Activated CD8-positive, alpha-beta T cell treated with anti-CD3 and anti-CD28 coated beads for 36 hours (primary cell): ENCODE measurements around the gene TAAR6. TPM values are rescaled to one million over a fixed set of nuclear protein-coding genes. Genes with fewer than 3 reads are reported as not detected.
A peak's percentile ranks its signal among the peaks of the same experiment; 100 is the strongest.
"Not testable (repeated sequence)": the region's sequence is repeated elsewhere in the genome, so short reads cannot be mapped to it uniquely, and the experiment has no call there.

Experiments used
- ATAC-seq: fragments of 200-7000 bp; cut with Tn5 transposase; one replicate; pipeline ENCODE4 v1.10.0; 2021; ENCODE audit warnings: mild to moderate bottlenecking, moderate library complexity
- CTCF ChIA-PET: fragments of 350-600 bp; sonication (Branson Sonifier 250); formaldehyde crosslinking; loops from one replicate; lab custom pipeline; 2021; ENCODE audit warnings: antibody characterized with exemption; lab: Charles Lee
- POLR2A ChIA-PET: fragments of 350-600 bp; sonication (Branson Sonifier 250); formaldehyde crosslinking; loops from one replicate; lab custom pipeline; 2021; ENCODE audit warnings: antibody characterized with exemption; lab: Charles Lee
- DNase-seq: peaks from one replicate; pipeline ENCODE4 v3.0.0-alpha.2; 2020
- H3K27ac Mint-ChIP-seq: one replicate; pipeline ENCODE4 v1.8.0; 2021; ENCODE audit warnings: mild to moderate bottlenecking, mixed read lengths
- H3K27me3 Mint-ChIP-seq: one replicate; pipeline ENCODE4 v1.8.0; 2021; ENCODE audit warnings: mixed read lengths
- H3K36me3 Mint-ChIP-seq: one replicate; pipeline ENCODE4 v1.8.0; 2021; ENCODE audit warnings: low read depth, mixed read lengths
- H3K4me1 Mint-ChIP-seq: one replicate; pipeline ENCODE4 v1.8.0; 2021; ENCODE audit warnings: low read depth, mixed read lengths
- H3K4me3 Mint-ChIP-seq: one replicate; pipeline ENCODE4 v1.8.0; 2021; ENCODE audit warnings: mild to moderate bottlenecking, moderate library complexity, mixed read lengths
- H3K9me3 Mint-ChIP-seq: one replicate; pipeline ENCODE4 v1.8.0; 2021; ENCODE audit warnings: mixed read lengths
- intact Hi-C: fragments of 100-400 bp; cut with micrococcal nuclease; formaldehyde crosslinking; loops from one replicate; pipeline ENCODE4 v1.10.0; 2022
- total RNA-seq, 2 experiments: library from RNA; stranded (reverse); gene quantifications; one replicate each; pipeline ENCODE4 v1.2.3, GENCODE V29; 2021
- TF ChIP-seq, protein P1 (sequence below): fragments of 200-600 bp; IDR thresholded peaks from one replicate; pipeline ENCODE4 v1.8.0; 2022; ENCODE audit warnings: antibody characterized with exemption, mild to moderate bottlenecking

Gene TAAR6
- total RNA-seq, 2 experiments from 2014 or later, result not detected

- POLR2A ChIA-PET, result no interaction called here
- Mint-ChIP-seq H3K27ac (no peak overlapping the region), H3K27me3 (peaks cover 23% of the 10 kb centered on the region), H3K4me3 (no peak overlapping the region), H3K36me3 (no peaks in the 10 kb centered on the region), H3K9me3 (no peaks in the 10 kb centered on the region), H3K4me1 (no peaks in the 10 kb centered on the region)
- ATAC-seq (no peak), DNase-seq (no peak)
- intact Hi-C loops, result no loop called here
- TF ChIP-seq, protein P1, sequence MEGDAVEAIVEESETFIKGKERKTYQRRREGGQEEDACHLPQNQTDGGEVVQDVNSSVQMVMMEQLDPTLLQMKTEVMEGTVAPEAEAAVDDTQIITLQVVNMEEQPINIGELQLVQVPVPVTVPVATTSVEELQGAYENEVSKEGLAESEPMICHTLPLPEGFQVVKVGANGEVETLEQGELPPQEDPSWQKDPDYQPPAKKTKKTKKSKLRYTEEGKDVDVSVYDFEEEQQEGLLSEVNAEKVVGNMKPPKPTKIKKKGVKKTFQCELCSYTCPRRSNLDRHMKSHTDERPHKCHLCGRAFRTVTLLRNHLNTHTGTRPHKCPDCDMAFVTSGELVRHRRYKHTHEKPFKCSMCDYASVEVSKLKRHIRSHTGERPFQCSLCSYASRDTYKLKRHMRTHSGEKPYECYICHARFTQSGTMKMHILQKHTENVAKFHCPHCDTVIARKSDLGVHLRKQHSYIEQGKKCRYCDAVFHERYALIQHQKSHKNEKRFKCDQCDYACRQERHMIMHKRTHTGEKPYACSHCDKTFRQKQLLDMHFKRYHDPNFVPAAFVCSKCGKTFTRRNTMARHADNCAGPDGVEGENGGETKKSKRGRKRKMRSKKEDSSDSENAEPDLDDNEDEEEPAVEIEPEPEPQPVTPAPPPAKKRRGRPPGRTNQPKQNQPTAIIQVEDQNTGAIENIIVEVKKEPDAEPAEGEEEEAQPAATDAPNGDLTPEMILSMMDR, result no peak
- CTCF ChIA-PET, result interaction anchor here (1.1 to 1.9 kb wide), 5 partner anchors 8 to 295 kb away, joined by 3 to 6 read pairs (median 5); partner anchors contain the start of gene STX7
These were observed 42.3 kb upstream of the TAAR6 start for GRCh38 chr6:132527791-132528190.

DNA sequence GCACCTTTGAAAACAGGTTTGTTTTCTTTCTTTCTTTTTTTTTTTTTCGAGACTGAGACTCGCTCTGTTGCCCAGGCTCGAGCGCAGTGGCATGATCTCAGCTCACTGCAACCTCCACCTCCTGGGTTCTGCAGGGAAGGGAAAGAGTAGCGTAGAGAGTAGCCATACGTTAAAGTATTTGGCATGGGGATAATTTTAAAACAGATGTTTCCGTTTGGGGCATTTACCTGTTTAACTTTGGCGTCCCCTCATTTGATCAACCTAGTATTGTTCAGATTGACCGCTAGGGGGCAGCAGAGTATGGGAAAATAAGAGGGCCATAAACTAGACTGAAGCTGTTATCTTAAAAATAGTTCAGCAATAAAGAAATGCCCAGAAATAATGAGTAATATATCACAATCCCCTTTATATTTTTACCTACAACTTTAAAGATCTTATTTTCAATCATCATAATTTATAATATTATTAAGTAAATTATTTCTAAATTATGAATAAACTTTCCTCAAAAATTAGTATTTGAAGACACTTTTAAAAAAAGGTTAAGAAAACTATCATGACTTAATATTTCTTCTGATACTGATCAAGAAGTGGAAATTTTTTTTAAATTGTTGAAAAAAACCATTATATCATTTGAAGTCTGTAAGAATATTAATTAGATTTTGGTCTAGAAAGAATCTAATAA lies 39.7 kb upstream of the TAAR6 start:
- peaks cover 10% of the 10 kb centered on the region for H3K27me3 Mint-ChIP-seq
- H3K27ac Mint-ChIP-seq, result no peak overlapping the region
- ATAC-seq (peak; percentile 75), DNase-seq (peak; percentile 72)
- H3K4me1 Mint-ChIP-seq, result no peaks in the 10 kb centered on the region
- intact Hi-C loops, result loop anchor here (5.0 to 10.0 kb wide), 2 partner anchors 134 to 232 kb away; no protein-coding TSS in a partner anchor
- ChIA-PET POLR2A (no interaction called here), CTCF (interaction anchor here (0.6 to 3.6 kb wide), 17 partner anchors 10 to 1385 kb away, joined by 3 to 27 read pairs (median 4); partner anchors contain the start of genes SLC18B1 and STX7)
- H3K4me3 Mint-ChIP-seq, result peak overlapping the region; percentile 17
- no peaks in the 10 kb centered on the region for H3K9me3 Mint-ChIP-seq
- TF ChIP-seq, protein P1, result peak; percentile 80
- H3K36me3 Mint-ChIP-seq, result no peaks in the 10 kb centered on the region

- H3K4me3 Mint-ChIP-seq, H3K36me3 Mint-ChIP-seq, H3K4me1 Mint-ChIP-seq, CTCF ChIA-PET, DNase-seq, POLR2A ChIA-PET, H3K9me3 Mint-ChIP-seq, H3K27ac Mint-ChIP-seq, ATAC-seq: not testable (repeated sequence)
- intact Hi-C loops, result loop anchor here (5.0 to 10.0 kb wide), 2 partner anchors 130 to 228 kb away; no protein-coding TSS in a partner anchor
- H3K27me3 Mint-ChIP-seq, result peaks cover 16% of the 10 kb centered on the region
These were observed 35.6 kb upstream of the TAAR6 start for GRCh38 chr6:132534546-132534945.

DNA sequence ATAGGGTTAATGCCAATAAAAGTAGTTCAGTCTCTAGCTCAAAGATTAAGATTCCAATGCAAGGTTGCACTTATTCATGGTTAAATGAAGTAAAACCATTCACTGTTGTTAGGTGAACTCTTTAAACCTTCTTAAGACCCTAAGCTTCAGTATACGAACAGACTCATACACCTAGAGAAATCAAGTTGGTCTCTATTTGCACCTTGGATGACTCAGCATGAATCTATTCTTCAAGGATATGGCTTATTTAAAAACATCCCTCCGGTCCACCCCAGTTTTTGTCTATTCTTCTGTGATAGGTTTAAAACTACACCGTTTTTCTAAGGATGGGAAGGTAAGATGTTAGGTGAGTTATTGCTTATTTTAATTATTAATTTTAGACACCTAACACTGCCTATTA lies 33.0 kb upstream of the TAAR6 start:
- TF ChIP-seq, protein P1, result no peak
- H3K27ac Mint-ChIP-seq, result no peak overlapping the region
- CTCF ChIA-PET, result interaction anchor here (1.0 to 1.3 kb wide), 2 partner anchors 24 to 262 kb away, joined by 3 to 6 read pairs; partner anchors contain the start of genes SLC18B1 and STX7
- H3K9me3 Mint-ChIP-seq, result no peaks in the 10 kb centered on the region
- no peaks in the 10 kb centered on the region for H3K4me1 Mint-ChIP-seq
- H3K27me3 Mint-ChIP-seq, result peaks cover 21% of the 10 kb centered on the region
- intact Hi-C loops, result loop anchor here (10.0 kb wide), 1 partner anchor 128 kb away; no protein-coding TSS in a partner anchor
- DNase-seq, result no peak
- H3K36me3 Mint-ChIP-seq, result no peaks in the 10 kb centered on the region
- POLR2A ChIA-PET, result no interaction called here
- ATAC-seq, result no peak
- H3K4me3 Mint-ChIP-seq, result no peak overlapping the region

- POLR2A ChIA-PET, result no interaction called here
- H3K4me1 Mint-ChIP-seq, result no peaks in the 10 kb centered on the region
- H3K27me3 Mint-ChIP-seq, result peaks cover 21% of the 10 kb centered on the region
- no peak within 1 kb of the TSS for H3K27ac Mint-ChIP-seq
- TF ChIP-seq, protein P1, result no peak
- CTCF ChIA-PET, result interaction anchor here (1.0 to 1.3 kb wide), 3 partner anchors 25 to 261 kb away, joined by 3 to 6 read pairs (median 3); partner anchors contain the start of genes SLC18B1 and STX7
- H3K36me3 Mint-ChIP-seq, result no peaks in the 10 kb centered on the region
- H3K4me3 Mint-ChIP-seq, result no peak within 1 kb of the TSS
- DNase-seq (no peak), ATAC-seq (no peak)
- no peaks in the 10 kb centered on the region for H3K9me3 Mint-ChIP-seq
- intact Hi-C loops, result loop anchor here (10.0 kb wide), 1 partner anchor 127 kb away; no protein-coding TSS in a partner anchor
These were observed 32.1 kb upstream of the TAAR6 start, which contains the start of gene TAAR9 for GRCh38 chr6:132537977-132538376. TSS of gene TAAR9 (plus strand) at chr6:132538277. CDS start at chr6:132538290, 13 bp downstream.
